Activated naive CD8-positive, alpha-beta T cell treated with anti-CD3 and anti-CD28 coated beads, Interleukin-2, amount 10 ng/mL, durations not matched to agents 7 days and 5 days (primary cell): ENCODE data around the gene MYO6. TPM values are rescaled to one million over a fixed set of nuclear protein-coding genes. Genes with fewer than 3 reads are reported as not detected.

Experiments
- ATAC-seq: fragments of 150-1000 bp; cut with Tn5 transposase; one replicate; pipeline ENCODE4 v1.10.0; 2021; ENCODE audit warnings: low read depth, moderate library complexity
- POLR2A ChIA-PET: fragments of 350-600 bp; sonication (Branson Sonifier 250); formaldehyde crosslinking; loops from one replicate; lab custom pipeline; 2021; ENCODE audit warnings: antibody characterized with exemption; lab: Charles Lee
- DNase-seq: peaks from one replicate; pipeline ENCODE4 v3.0.0; 2021
- H3K27ac Mint-ChIP-seq: one replicate; pipeline ENCODE4 v1.8.0; 2022; ENCODE audit warnings: mild to moderate bottlenecking, mixed read lengths
- H3K27me3 Mint-ChIP-seq: one replicate; pipeline ENCODE4 v1.8.0; 2022; ENCODE audit warnings: mild to moderate bottlenecking, moderate library complexity, mixed read lengths
- H3K36me3 Mint-ChIP-seq: one replicate; pipeline ENCODE4 v1.8.0; 2021; ENCODE audit warnings: mild to moderate bottlenecking, mixed read lengths
- H3K4me1 Mint-ChIP-seq: one replicate; pipeline ENCODE4 v1.8.0; 2021; ENCODE audit warnings: mixed read lengths
- H3K4me3 Mint-ChIP-seq: one replicate; pipeline ENCODE4 v1.8.0; 2022; ENCODE audit warnings: mild to moderate bottlenecking, moderate library complexity, mixed read lengths
- H3K9me3 Mint-ChIP-seq: one replicate; pipeline ENCODE4 v1.8.0; 2021; ENCODE audit warnings: mixed read lengths
- total RNA-seq, 2 experiments: library from RNA; stranded (reverse); gene quantifications; one replicate each; pipeline ENCODE4 v1.2.3, GENCODE V29; 2021

Gene MYO6
- total RNA-seq, 2 experiments from 2014 or later: 2.5 to 3.3 TPM

DNA sequence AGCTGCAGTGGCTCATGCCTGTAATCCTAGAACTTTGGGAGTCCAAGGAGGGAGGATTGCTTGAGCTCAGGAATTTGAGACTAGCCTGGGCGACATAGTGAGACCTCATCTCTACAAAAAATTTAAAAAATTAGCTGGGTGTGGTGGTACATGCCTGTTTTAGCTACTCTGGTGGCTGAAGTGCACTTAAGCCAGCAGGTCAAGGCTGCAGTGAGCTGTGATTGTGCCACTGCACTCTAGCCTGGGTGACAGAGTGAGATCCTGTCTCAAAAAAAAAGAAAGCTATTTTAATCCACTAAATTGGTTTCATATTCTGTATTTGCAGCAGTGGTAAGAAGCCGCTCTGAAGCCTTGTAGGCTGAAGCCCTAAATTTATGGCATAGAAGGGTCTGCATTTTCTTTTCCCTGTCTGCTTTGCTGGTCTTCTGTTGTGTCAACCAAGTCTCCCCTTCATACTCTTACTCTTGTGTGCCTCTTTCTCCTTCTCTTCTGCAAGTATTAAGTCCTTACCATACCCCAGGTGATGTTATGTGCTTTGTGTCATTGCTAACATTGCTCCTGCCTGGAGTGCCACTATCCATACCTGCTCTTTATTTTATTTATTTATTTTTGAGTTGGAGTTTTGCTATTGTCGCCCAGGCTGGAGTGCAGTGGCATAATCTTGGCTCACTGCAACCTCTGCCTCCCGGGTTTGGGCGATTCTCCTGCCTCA lies 70.9 kb downstream of the MYO6 start:
- DNase-seq (no peak), ATAC-seq (no peak)
- peaks cover 8% of the 10 kb centered on the region for H3K27me3 Mint-ChIP-seq
- no peaks in the 10 kb centered on the region for H3K4me1 Mint-ChIP-seq
- no peaks in the 10 kb centered on the region for H3K36me3 Mint-ChIP-seq
- POLR2A ChIA-PET: no interaction called here
- H3K4me3 Mint-ChIP-seq: no peak overlapping the region
- H3K9me3 Mint-ChIP-seq: no peaks in the 10 kb centered on the region
- no peak overlapping the region for H3K27ac Mint-ChIP-seq

- no peak for DNase-seq
- Mint-ChIP-seq H3K36me3 (no peaks in the 10 kb centered on the region), H3K27me3 (peaks cover 8% of the 10 kb centered on the region), H3K4me3 (no peak overlapping the region), H3K9me3 (no peaks in the 10 kb centered on the region), H3K27ac (no peak overlapping the region), H3K4me1 (no peaks in the 10 kb centered on the region)
- no peak for ATAC-seq
- POLR2A ChIA-PET: no interaction called here
Observed at GRCh38 chr6:75824160-75824559, 75.1 kb downstream of the MYO6 start.

- Mint-ChIP-seq H3K4me1 (no peaks in the 10 kb centered on the region), H3K27ac (no peak overlapping the region), H3K36me3 (no peaks in the 10 kb centered on the region), H3K27me3 (peaks cover 4% of the 10 kb centered on the region), H3K4me3 (no peak overlapping the region), H3K9me3 (no peaks in the 10 kb centered on the region)
- no peak for DNase-seq
- ATAC-seq: no peak
- POLR2A ChIA-PET: no interaction called here
Observed at GRCh38 chr6:75827163-75827562, 78.1 kb downstream of the MYO6 start.

DNA sequence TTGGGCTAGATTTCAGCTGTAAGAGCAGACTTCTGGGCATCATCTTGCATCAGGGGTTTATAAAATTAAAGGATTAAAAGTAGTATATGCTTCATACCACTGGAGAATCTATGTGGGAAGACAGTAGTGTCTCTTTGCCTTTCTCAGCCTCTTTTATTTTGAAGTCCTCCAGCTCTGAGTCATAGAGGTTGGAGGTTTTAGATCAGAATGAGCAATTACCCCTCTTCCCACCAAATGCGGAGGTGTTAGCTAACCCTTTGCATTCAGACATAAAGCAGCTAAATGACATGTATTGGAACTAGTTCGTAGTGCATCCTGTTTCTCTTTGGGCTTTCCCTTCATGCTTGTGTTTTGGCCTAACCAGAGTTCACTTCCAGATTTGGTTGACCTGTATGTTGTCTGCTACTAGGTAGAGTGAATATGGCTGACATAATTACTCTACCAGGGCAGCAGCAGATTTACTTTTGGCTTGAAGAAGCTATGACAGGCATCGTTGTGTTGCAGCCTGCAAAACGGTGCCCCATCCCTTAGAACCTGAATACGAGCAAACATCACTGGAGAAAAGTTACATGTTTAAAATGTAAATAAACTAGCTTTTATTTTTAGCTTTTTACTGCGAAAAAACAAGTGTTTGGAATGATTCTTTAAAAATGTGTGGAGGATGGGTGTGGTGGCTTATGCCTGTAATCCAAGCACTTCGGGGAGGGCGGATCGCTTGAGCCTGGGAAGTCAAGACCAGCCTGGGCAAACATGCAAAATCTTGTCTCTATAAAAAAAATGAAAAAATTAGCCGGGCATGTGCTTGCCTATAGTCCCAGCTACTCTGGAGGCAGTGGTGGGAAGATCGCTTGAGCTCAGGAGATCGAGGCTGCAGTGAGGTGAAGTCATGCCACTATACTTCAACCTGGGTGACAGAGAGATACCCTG lies 82.2 kb downstream of the MYO6 start:
- POLR2A ChIA-PET: no interaction called here
- Mint-ChIP-seq H3K4me3 (no peak overlapping the region), H3K4me1 (no peaks in the 10 kb centered on the region), H3K27me3 (peaks cover 2% of the 10 kb centered on the region), H3K9me3 (no peaks in the 10 kb centered on the region), H3K27ac (no peak overlapping the region), H3K36me3 (no peaks in the 10 kb centered on the region)
- peak; percentile 39 for ATAC-seq
- DNase-seq: no peak

GRCh38 chr6:75834447-75834846 lies 85.4 kb downstream of the MYO6 start:
- Mint-ChIP-seq H3K4me1 (no peaks in the 10 kb centered on the region), H3K27ac (no peak overlapping the region), H3K27me3 (peaks cover 2% of the 10 kb centered on the region), H3K9me3 (no peaks in the 10 kb centered on the region), H3K4me3 (no peak overlapping the region), H3K36me3 (no peaks in the 10 kb centered on the region)
- no peak for ATAC-seq
- POLR2A ChIA-PET: no interaction called here
- DNase-seq: no peak

DNA sequence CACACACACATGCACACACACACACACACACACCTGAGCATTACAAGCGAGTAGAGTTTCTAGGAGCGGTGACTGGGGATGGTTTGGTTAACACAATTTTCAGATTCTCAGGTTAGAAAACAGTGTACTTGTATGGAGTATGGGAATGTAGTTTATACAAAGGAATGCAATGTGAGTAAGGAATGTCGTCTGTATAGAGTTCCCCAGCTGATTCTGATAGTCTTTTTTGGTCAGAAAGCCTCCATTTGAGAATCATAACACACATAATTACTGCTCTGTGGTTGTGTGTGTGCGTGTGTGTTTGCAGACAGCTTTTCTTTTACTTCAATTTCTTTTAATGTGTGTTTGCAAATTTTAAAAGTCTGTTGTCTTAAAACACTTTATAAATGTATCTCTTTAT lies 93.2 kb downstream of the MYO6 start:
- no peak overlapping the region for H3K27ac Mint-ChIP-seq
- ATAC-seq (no peak), DNase-seq (no peak)
- peaks cover 2% of the 10 kb centered on the region for H3K4me1 Mint-ChIP-seq
- no peaks in the 10 kb centered on the region for H3K36me3 Mint-ChIP-seq
- no peak overlapping the region for H3K4me3 Mint-ChIP-seq
- H3K27me3 Mint-ChIP-seq: no peaks in the 10 kb centered on the region
- no peaks in the 10 kb centered on the region for H3K9me3 Mint-ChIP-seq
- POLR2A ChIA-PET: no interaction called here

DNA sequence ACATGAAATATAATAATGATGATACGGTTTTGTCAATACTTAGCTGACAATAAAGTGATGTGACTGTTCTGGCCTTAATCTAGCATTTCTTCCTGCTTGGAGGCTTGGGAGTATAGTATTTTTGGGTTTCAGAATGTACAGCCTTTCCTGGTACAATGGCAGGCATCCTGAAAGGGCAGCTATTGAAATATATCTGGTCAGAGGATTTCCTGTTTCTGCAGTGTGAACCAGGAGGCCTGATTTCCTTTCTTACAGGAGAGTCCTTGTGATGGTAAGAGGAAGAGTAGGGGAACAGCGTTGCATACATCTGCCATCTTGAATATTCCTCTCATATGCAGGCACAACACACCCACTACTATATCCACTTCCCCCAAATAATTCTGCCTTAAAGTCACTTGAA lies 93.7 kb downstream of the MYO6 start:
- H3K27ac Mint-ChIP-seq: no peak overlapping the region
- H3K4me1 Mint-ChIP-seq: peaks cover 2% of the 10 kb centered on the region
- H3K4me3 Mint-ChIP-seq: no peak overlapping the region
- H3K9me3 Mint-ChIP-seq: no peaks in the 10 kb centered on the region
- ATAC-seq (no peak), DNase-seq (no peak)
- no peaks in the 10 kb centered on the region for H3K27me3 Mint-ChIP-seq
- POLR2A ChIA-PET: no interaction called here
- H3K36me3 Mint-ChIP-seq: no peaks in the 10 kb centered on the region

GRCh38 chr6:75843396-75843795 lies 94.4 kb downstream of the MYO6 start:
- no peak for DNase-seq
- Mint-ChIP-seq H3K4me1 (peaks cover 2% of the 10 kb centered on the region), H3K27ac (no peak overlapping the region), H3K9me3 (no peaks in the 10 kb centered on the region), H3K27me3 (no peaks in the 10 kb centered on the region), H3K4me3 (no peak overlapping the region), H3K36me3 (no peaks in the 10 kb centered on the region)
- ATAC-seq: no peak
- POLR2A ChIA-PET: no interaction called here

DNA sequence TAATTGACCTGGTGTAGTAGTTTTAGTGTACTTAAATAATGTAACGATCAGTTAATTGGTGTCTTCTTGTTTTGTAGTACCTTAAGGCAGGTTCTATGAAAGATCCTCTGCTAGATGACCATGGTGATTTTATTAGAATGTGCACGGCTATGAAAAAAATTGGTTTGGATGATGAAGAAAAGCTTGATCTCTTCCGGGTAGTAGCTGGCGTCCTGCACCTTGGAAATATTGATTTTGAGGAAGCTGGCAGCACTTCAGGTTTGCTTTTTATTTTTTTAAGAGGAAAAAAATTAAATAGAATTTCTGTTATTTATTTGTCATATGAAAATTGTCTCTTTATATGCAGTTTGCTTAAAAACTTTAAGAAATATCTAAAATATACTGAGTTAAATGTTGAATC lies 99.2 kb downstream of the MYO6 start:
- ATAC-seq (no peak), DNase-seq (no peak)
- no peak overlapping the region for H3K27ac Mint-ChIP-seq
- no peaks in the 10 kb centered on the region for H3K36me3 Mint-ChIP-seq
- H3K9me3 Mint-ChIP-seq: no peaks in the 10 kb centered on the region
- H3K4me3 Mint-ChIP-seq: no peak overlapping the region
- POLR2A ChIA-PET: no interaction called here
- H3K27me3 Mint-ChIP-seq: no peaks in the 10 kb centered on the region
- H3K4me1 Mint-ChIP-seq: no peaks in the 10 kb centered on the region

GRCh38 chr6:75849329-75850025 lies 100.4 kb downstream of the MYO6 start:
- no peak overlapping the region for H3K4me3 Mint-ChIP-seq
- ATAC-seq: no peak
- no peaks in the 10 kb centered on the region for H3K9me3 Mint-ChIP-seq
- POLR2A ChIA-PET: no interaction called here
- H3K27me3 Mint-ChIP-seq: peaks cover 3% of the 10 kb centered on the region
- H3K36me3 Mint-ChIP-seq: no peaks in the 10 kb centered on the region
- DNase-seq: no peak
- no peak overlapping the region for H3K27ac Mint-ChIP-seq
- no peaks in the 10 kb centered on the region for H3K4me1 Mint-ChIP-seq

GRCh38 chr6:75850026-75850833 lies 101.2 kb downstream of the MYO6 start:
- ATAC-seq: no peak
- no peak for DNase-seq
- Mint-ChIP-seq H3K4me3 (no peak overlapping the region), H3K9me3 (no peaks in the 10 kb centered on the region), H3K27ac (no peak overlapping the region), H3K36me3 (no peaks in the 10 kb centered on the region), H3K27me3 (peaks cover 3% of the 10 kb centered on the region), H3K4me1 (no peaks in the 10 kb centered on the region)
- POLR2A ChIA-PET: no interaction called here

GRCh38 chr6:75852721-75853120 lies 103.7 kb downstream of the MYO6 start:
- no peak overlapping the region for H3K4me3 Mint-ChIP-seq
- no peak for DNase-seq
- H3K4me1 Mint-ChIP-seq: no peaks in the 10 kb centered on the region
- no peak overlapping the region for H3K27ac Mint-ChIP-seq
- H3K27me3 Mint-ChIP-seq: peaks cover 3% of the 10 kb centered on the region
- no peaks in the 10 kb centered on the region for H3K36me3 Mint-ChIP-seq
- ATAC-seq: no peak
- POLR2A ChIA-PET: no interaction called here
- no peaks in the 10 kb centered on the region for H3K9me3 Mint-ChIP-seq

- Mint-ChIP-seq H3K4me3 (no peak overlapping the region), H3K27ac (no peak overlapping the region), H3K27me3 (peaks cover 3% of the 10 kb centered on the region), H3K9me3 (no peaks in the 10 kb centered on the region), H3K36me3 (no peaks in the 10 kb centered on the region), H3K4me1 (no peaks in the 10 kb centered on the region)
- DNase-seq (no peak), ATAC-seq (no peak)
- POLR2A ChIA-PET: no interaction called here
Observed at GRCh38 chr6:75853806-75854205, 104.8 kb downstream of the MYO6 start.
